ENCODE results near the gene MLXIP. TPM values are rescaled to one million over a fixed set of nuclear protein-coding genes. Genes with fewer than 3 reads are reported as not detected.

The MLXIP gene
- total RNA-seq, 2 experiments from 2014 or later: 27.5 to 44.7 TPM

GRCh38 chr12:122059203-122059960 lies 19.2 kb upstream of the MLXIP start:
- intact Hi-C loops (cut with micrococcal nuclease; ENCODE audit: unreplicated experiment): no loop called here
- Histone ChIP-seq H3K27ac (ENCODE audit: low read depth, low read length, poor library complexity, severe bottlenecking) (no peak overlapping the region), H4K20me1 (ENCODE audit: insufficient read depth, low read length) (no peaks in the 10 kb centered on the region), H3K4me1 (ENCODE audit: insufficient read depth, low read length, poor library complexity, severe bottlenecking) (peaks cover 9% of the 10 kb centered on the region), H3K36me3 (ENCODE audit: insufficient read depth, low read length) (peaks cover 78% of the 10 kb centered on the region), H3K4me3 (ENCODE audit: low read depth, low read length, poor library complexity, severe bottlenecking) (no peak overlapping the region), H3K9me2 (ENCODE audit: insufficient read depth, low read length) (no peaks in the 10 kb centered on the region), H3K79me2 (ENCODE audit: insufficient read depth, low read depth, low read length) (0 out of 2 replicates have a peak, but pooled peaks cover 4% of the 10 kb centered on the region), H3K4me2 (ENCODE audit: low read length) (no peak overlapping the region), H2AFZ (ENCODE audit: low read length) (no peak overlapping the region), H3K9me3 (ENCODE audit: low read length) (no peaks in the 10 kb centered on the region)
- CTCF ChIA-PET (ENCODE audit: unreplicated experiment): no interaction called here
- no peak for DNase-seq (ENCODE audit: low spot score)
- TF ChIP-seq, protein P1, sequence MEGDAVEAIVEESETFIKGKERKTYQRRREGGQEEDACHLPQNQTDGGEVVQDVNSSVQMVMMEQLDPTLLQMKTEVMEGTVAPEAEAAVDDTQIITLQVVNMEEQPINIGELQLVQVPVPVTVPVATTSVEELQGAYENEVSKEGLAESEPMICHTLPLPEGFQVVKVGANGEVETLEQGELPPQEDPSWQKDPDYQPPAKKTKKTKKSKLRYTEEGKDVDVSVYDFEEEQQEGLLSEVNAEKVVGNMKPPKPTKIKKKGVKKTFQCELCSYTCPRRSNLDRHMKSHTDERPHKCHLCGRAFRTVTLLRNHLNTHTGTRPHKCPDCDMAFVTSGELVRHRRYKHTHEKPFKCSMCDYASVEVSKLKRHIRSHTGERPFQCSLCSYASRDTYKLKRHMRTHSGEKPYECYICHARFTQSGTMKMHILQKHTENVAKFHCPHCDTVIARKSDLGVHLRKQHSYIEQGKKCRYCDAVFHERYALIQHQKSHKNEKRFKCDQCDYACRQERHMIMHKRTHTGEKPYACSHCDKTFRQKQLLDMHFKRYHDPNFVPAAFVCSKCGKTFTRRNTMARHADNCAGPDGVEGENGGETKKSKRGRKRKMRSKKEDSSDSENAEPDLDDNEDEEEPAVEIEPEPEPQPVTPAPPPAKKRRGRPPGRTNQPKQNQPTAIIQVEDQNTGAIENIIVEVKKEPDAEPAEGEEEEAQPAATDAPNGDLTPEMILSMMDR (conservative IDR thresholded peaks at IDR 0.05; ENCODE audit: low read length): no peak
- no peak for TF ChIP-seq EZH2phosphoT487 (IDR thresholded peaks at IDR 0.05; ENCODE audit: borderline replicate concordance, low read depth, low read length)
- POLR2A ChIA-PET: no interaction called here
- BruUV-seq (replicated peaks): no TSS peak

DNA sequence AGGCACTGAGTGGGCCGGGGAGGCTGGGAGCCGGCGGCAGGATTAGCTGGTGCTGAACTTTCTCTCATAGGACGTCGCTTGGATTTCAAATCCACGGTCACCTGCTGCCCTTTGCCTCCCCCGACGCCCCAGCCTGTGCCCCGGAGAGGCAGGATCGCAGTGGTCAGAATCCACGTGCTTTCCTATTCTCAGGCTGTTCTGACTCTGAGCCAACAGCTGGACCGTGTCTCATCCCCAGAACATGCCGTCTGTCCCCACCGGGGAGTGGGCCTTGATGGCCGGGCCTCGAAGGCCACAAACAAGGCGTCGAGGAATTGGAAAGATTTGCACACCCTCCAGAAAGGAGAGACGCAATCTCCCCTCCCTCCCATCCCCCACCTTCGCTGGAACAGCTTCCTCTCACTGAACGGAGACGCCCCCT lies 18.5 kb upstream of the MLXIP start:
- Histone ChIP-seq H2AFZ (ENCODE audit: low read length) (no peak overlapping the region), H3K4me1 (ENCODE audit: insufficient read depth, low read length, poor library complexity, severe bottlenecking) (peaks cover 16% of the 10 kb centered on the region), H3K27ac (ENCODE audit: low read depth, low read length, poor library complexity, severe bottlenecking) (no peak overlapping the region), H3K79me2 (ENCODE audit: insufficient read depth, low read depth, low read length) (0 out of 2 replicates have a peak, but pooled peaks cover 4% of the 10 kb centered on the region), H3K9me3 (ENCODE audit: low read length) (no peaks in the 10 kb centered on the region), H3K9me2 (ENCODE audit: insufficient read depth, low read length) (no peaks in the 10 kb centered on the region), H4K20me1 (ENCODE audit: insufficient read depth, low read length) (no peaks in the 10 kb centered on the region), H3K4me3 (ENCODE audit: low read depth, low read length, poor library complexity, severe bottlenecking) (no peak overlapping the region), H3K36me3 (ENCODE audit: insufficient read depth, low read length) (peaks cover 71% of the 10 kb centered on the region), H3K4me2 (ENCODE audit: low read length) (no peak overlapping the region)
- ChIA-PET POLR2A (no interaction called here), CTCF (ENCODE audit: unreplicated experiment) (no interaction called here)
- TF ChIP-seq, protein P1 (conservative IDR thresholded peaks at IDR 0.05; ENCODE audit: low read length): no peak
- no peak for TF ChIP-seq EZH2phosphoT487 (IDR thresholded peaks at IDR 0.05; ENCODE audit: borderline replicate concordance, low read depth, low read length)
- DNase-seq (ENCODE audit: low spot score): no peak
- no TSS peak for BruUV-seq (replicated peaks)
- intact Hi-C loops (cut with micrococcal nuclease; ENCODE audit: unreplicated experiment): no loop called here

- Histone ChIP-seq H3K9me3 (ENCODE audit: low read length) (no peaks in the 10 kb centered on the region), H3K4me2 (ENCODE audit: low read length) (no peak overlapping the region), H3K9me2 (ENCODE audit: insufficient read depth, low read length) (no peaks in the 10 kb centered on the region), H2AFZ (ENCODE audit: low read length) (no peak overlapping the region), H4K20me1 (ENCODE audit: insufficient read depth, low read length) (no peaks in the 10 kb centered on the region), H3K27ac (ENCODE audit: low read depth, low read length, poor library complexity, severe bottlenecking) (no peak overlapping the region), H3K4me1 (ENCODE audit: insufficient read depth, low read length, poor library complexity, severe bottlenecking) (peaks cover 18% of the 10 kb centered on the region), H3K36me3 (ENCODE audit: insufficient read depth, low read length) (peaks cover 60% of the 10 kb centered on the region), H3K4me3 (ENCODE audit: low read depth, low read length, poor library complexity, severe bottlenecking) (no peak overlapping the region), H3K79me2 (ENCODE audit: insufficient read depth, low read depth, low read length) (0 out of 2 replicates have a peak, but pooled peaks cover 4% of the 10 kb centered on the region)
- TF ChIP-seq, protein P1 (conservative IDR thresholded peaks at IDR 0.05; ENCODE audit: low read length): no peak
- TF ChIP-seq EZH2phosphoT487 (IDR thresholded peaks at IDR 0.05; ENCODE audit: borderline replicate concordance, low read depth, low read length): no peak
- intact Hi-C loops (cut with micrococcal nuclease; ENCODE audit: unreplicated experiment): no loop called here
- no peak for DNase-seq (ENCODE audit: low spot score)
- no TSS peak for BruUV-seq (replicated peaks)
- ChIA-PET CTCF (ENCODE audit: unreplicated experiment) (no interaction called here), POLR2A (interaction anchor here (0.7 kb wide), 1 partner anchor 19 kb away, joined by 3 read pairs; no protein-coding TSS in a partner anchor)
Measured at GRCh38 chr12:122061253-122061652, 17.3 kb upstream of the MLXIP start.

Data from OCI-LY7 (cell line).